ENCODE data around the gene AJAP1.

Gene AJAP1

DNA sequence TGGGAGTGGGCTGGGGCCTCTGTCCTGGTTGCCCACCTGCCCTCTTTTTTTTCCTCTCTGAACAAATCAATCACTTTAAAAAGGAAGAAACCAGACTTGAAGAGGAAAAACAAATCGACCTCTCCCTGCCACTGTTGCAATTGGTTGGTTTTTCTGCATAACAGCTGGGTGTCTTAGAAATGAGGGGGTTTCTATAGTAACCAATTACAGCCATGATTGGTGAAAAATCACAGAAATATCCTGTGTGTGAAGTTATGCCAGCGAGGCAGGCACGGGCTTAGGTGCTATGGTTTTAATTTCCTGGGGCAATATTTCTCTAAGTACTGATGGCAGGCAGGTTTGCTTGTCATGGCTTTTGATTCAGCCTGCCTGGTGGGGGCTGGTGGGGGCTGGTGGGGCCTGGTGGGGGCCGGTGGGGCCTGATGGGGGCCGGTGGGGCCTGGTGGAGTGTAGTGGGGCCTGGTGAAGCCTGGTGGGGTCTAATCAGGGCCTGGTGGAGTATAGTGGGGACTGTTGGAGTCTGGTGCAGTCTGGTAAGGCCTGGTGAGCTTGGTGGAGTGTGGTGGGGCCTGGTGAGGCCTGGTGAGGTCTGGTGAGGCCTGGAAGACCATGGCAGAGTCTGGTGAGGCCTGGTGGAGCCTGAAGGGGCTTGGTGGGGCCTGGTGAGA lies 54.6 kb downstream of the AJAP1 start:
- DNase-seq: no peak

DNA sequence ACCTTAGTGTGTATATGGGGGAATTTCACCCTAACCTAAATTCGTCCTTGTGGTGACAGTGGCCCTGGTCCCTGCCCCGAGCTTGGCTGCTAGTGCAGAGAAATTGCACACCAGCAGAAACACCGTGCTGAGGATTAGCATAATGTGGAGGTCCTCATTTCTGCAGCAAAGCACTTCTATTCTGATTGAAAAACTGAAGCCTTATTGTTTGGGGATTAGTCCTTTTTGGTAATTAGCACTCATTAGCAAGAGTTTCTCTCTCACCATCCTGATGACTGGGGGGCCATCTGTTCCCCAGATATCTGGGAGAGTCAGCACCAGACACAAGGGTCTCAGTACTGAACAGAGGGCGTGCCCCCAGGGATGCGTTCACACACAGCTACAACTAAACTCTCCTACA lies 55.2 kb downstream of the AJAP1 start:
- DNase-seq: no peak

DNA sequence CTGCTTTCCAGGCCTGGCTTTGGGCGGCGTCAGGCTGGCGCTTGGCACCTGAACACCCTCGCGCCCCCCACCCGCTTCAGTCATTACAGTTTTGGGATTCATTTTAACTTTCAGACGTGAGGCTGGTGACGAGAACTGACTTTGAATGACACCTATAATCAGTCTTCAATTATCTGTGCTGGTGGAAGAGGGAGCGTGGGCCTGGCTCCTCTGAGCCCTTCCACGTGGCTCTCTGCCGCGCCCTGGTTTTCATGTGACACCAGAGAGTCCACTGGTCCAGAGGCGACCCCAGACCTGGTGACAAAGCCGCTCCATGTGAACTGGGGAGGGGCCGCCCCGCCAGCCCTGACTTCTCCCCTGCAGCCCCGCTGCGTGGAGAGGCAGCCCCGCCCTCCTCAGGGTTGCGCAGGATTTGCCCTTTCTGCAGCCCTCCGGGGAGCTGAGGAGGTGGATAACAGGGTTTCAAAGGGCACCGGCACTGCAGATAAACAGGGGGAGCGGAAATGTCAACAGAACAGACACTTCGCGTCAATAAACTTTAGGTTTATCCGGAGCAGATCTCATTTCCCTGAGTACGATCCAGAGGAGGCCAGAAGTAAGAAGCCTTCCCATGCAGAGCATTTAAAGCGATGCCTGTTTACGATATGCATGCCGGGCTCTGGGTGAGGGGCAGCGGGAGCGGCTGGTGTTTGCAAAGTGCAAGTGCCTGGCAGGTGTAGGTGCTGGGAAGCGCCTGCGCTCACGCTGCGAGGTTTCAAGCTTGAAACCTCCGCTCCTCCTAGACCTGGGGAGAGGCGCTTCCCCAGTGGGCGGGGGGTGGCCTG lies 56.4 kb downstream of the AJAP1 start:
- DNase-seq: no peak

DNA sequence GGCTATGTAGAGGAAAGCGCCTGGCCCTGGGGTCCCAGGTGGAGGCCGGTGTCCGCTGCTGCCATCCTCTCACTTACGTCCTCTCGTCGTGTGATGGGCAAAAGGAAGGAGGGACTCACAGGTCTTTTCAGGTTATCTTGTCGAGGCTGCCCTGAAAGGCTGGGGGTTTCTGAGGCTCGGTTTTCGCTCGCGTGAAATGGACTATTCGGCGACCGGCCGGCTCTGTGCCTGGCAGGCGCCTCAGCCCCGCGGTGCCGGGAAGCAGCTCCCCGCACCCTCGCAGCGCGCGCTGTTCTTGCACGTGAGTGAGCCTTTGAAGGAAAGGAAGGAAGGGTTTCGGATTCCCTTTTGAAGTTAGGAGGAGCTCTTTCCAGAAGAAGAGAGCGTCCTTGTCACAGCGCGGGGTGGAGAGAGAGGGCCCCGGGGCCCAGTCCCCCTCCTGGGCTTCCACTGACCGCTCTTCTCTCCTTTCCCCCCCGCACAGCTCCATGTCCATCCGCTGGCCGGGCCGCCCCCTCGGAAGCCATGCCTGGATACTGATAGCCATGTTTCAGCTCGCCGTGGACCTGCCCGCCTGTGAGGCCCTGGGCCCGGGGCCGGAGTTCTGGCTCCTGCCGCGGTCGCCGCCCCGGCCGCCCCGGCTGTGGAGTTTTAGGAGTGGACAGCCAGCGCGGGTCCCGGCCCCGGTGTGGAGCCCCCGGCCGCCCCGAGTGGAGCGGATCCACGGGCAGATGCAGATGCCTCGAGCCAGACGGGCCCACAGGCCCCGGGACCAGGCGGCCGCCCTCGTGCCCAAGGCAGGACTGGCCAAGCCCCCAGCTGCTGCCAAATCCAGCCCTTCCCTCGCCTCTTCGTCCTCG lies 57.2 kb downstream of the AJAP1 start:
- DNase-seq: no peak

DNA sequence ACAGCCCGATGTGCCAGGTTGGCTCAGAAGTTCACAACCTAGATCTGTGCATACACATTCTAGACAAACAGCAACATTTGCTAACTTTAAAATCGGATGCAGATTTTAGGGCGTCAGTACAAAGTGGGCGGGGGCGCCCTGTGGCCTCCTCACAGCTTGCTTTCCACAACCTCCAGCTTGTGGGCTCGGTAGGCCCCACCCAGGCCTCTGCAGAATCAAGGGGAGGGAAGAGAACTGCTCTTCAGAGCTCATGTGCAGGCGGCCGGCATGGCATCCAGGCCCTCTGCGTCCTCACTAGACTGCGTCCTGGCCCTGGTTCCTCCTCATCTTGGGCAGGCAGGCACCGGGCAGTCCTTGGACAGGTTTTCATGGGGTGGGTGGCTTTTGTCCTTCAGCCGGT lies 59.3 kb downstream of the AJAP1 start:
- DNase-seq: no peak

DNA sequence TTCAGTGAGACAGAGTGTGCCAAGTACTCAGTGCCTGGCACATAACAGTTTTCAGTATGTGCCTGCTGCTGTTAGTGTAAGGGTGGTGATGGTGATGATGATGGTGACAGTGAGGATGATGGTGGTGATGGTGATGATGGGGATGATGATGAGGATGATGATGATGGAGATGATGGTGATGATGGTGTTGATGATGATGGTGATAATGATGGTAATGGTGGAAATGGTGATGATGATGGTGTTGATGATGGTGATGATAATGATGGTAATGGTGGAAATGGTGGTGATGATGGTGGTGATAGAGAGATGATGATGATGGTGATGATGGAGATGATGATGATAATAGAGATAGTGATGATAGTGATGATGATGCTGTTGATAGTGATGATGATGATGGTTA lies 62.0 kb downstream of the AJAP1 start:
- DNase-seq: no peak

DNA sequence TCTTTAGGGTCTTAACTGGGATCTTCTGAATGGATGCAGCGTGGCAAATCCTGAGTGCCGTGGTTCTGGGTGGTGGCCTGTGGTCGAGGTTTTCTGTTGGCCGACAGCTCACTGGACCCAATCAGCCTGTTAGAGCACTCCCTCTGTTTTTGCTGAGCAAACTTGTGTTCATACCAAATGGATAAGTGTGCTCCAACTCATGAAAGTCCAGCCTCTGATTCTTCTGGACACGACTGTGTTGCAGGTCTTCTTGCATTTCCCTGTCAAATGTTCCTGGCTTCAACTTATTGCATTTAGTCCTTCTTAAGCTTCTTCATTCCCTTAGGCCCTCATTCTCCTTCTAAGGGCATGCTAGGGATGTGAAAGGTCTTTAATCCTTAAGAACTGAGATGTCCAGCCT lies 63.7 kb downstream of the AJAP1 start:
- DNase-seq: no peak

DNA sequence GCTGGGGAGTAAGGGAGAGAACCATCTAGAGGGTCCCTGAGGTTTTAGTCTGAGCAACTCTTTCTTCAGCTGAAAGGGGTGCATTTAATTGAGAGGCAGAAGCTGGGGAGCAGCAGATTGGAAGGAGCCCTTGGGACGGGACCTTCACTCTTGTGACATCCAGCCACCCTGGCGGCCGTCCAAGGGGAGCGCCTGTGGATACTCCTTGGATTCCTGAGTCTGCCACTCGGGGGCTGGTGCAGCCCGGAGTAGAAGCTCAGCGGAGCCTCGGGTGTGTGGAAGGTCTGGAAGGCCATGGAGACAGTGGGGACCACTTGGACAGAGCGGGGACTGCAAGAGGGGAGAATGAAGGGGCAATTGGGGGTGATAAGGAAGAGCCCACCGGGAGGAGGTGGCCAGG lies 68.7 kb downstream of the AJAP1 start:
- no peak for DNase-seq

DNA sequence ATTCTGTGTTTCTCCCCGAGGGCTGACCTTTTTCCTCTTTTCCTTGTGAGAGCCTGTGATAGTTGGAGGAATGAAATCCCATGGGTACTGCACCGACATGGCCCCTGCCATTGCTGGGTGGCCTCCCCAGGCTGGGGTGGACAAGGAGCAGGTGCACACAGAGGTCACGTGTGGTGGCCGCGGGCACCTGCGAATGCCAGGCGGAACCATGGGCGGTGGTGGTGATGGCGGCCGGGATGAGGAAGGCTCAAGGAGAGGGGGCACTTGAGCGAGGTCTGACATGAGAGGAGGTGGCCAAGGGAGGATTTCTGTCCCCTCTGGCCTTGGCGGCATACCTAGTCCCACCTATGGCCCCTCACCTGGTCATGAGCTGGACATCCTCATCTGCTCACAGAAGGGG lies 69.6 kb downstream of the AJAP1 start:
- no peak for DNase-seq

DNA sequence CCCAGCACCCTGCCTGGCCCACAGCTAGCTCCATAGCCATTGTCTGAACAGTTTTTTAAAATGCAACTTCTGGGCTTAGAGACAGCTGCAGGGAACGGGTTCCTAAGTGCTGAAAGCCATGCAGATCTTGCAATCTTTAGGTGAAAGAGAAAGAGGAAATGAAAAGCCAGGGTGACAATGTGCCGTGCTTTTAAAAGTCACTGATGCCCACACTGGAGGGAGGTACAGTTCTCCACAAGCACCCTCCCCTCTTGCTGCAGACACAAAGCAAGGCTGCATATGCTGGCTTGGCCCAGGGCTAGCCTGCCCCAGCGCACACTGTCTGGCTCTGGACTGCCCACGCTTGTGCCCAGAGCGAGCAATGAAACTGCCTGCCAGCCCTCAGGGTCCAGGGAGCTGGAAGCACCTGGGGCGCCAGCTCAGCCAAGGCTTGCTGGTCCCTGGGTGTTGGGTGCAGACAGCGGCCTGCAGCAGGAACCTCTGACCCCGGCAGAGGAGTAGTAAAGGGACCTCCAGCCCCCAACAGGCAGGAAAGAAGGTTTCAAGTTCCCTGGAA lies 70.4 kb downstream of the AJAP1 start:
- DNase-seq: no peak

DNA sequence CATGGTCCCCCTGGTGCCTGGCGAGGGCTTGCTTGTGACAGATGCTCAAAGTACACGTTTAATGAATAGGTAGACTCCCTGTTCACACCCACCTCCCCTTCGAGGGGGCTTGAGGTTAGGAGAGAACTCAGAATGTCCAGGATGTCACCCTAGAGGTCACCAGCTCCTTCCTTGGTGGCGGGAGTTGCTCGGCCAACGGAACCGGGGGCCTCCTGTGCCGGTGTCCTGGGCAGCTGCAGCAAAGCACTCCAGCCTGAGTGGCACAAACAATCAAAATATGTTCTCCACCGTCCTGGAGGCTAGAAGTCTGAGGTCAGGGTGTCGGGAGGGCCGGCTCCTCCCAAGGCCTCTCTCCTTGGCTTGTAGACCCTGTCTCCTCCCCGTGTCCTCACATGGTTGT lies 71.0 kb downstream of the AJAP1 start:
- no peak for DNase-seq

DNA sequence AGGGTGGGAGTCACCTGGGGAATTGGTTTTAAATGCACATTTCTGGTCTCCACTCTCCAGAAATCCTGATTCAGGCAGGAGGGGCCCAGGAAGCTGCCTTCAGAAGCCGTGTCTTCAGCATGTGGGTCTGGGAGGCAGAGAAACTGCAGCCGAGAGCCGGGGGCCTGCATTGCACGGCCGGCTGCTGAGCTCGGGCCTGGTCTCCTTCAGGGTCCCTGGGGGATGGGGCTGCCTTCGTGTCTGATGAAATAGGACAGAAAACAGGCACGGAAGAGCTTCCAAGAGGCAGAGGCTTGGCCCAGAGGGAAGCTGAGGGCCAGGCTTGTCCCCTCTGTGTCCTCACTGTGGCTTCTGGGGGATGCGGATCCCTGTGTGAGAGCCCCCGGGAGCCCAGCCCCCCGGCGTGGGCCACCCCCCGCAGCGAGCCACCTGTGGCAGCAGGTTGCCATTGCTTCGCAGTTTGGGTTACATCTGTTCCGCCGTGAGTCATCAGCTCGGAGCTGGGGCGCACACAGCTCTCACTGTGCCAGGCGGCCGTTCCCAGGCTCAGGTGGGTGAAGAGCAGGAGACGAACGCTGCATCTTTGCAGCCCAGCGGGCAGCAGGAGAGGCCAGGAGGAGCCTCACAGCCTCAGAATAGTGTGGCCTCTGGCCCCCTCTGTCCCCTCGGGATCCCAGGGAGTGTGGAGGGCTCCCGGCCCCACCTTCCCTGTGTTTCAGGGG lies 72.4 kb downstream of the AJAP1 start:
- DNase-seq: no peak

DNA sequence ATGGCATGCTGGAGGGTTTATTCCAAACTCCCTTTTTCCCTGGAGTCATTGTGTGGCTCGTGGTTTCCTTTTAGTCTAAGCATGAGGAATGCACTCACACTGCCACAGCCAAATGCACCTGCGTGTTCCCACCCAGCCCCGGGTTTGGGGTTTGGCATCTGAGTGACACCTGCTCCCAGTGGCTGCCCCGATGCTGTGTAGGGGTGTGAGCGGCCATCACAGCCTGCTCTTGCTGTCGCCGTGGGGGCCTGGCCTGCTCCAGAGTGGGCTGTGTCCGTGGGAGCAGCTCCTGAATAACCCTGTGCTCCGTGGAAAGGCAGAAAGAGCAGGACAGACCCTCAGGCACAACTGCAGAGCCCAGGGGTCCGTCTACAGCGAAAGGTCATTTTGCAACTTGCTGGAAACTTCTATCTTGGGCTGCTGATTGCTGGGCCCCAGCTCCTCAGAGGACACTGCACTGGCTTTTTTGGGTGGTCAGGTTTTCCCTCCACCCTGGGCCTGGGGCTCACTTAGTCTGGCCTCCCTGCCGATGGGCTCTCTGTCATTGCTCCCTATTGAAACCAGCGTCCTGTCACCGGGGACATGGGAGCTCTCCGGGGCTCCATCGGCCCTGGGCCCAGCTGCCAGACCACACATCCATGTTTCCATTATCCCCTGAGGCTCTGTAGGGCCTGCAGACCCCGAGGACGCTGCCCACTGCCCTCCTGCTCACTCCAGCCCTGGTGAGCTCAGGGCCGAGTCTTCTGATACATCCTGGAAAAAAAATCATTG lies 74.1 kb downstream of the AJAP1 start:
- no peak for DNase-seq

DNA sequence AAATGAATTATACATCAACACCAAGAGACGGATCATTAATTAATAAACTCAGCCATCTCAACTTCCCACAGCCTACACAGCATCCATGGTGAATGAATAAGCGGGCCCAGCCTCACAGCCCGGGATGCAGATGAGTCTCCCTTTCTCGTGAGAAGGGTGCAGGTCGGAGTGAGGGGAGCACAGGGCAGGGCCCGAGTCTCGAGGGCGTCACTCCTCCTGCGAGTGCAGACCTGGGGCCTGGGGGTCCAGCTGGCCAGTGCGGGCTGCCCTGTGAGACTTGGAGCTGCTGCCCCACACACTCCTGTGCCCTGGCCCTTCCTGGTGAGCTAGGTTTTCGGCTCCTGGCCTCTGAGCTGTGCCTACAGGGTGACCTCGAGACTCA lies 74.7 kb downstream of the AJAP1 start:
- DNase-seq: no peak

DNA sequence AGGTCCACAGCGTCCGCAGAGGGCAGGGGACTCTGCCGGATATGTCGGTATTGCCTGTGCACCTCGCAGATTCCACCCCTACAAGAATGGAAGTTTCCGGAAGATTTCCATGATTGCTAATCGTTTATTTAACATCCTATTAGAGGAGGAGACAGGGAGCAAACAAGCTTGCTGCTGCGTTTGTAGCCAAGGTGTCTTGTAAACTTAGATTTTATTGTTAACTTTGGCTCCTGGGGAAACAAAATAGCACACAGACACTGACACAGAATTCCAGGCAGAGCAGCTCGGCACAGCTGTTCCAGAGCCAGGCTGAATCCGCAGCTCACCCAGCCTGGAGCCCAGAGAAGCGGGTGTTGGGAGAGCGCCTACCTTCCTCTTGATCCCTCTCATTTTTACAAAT lies 75.7 kb downstream of the AJAP1 start:
- DNase-seq: no peak

DNA sequence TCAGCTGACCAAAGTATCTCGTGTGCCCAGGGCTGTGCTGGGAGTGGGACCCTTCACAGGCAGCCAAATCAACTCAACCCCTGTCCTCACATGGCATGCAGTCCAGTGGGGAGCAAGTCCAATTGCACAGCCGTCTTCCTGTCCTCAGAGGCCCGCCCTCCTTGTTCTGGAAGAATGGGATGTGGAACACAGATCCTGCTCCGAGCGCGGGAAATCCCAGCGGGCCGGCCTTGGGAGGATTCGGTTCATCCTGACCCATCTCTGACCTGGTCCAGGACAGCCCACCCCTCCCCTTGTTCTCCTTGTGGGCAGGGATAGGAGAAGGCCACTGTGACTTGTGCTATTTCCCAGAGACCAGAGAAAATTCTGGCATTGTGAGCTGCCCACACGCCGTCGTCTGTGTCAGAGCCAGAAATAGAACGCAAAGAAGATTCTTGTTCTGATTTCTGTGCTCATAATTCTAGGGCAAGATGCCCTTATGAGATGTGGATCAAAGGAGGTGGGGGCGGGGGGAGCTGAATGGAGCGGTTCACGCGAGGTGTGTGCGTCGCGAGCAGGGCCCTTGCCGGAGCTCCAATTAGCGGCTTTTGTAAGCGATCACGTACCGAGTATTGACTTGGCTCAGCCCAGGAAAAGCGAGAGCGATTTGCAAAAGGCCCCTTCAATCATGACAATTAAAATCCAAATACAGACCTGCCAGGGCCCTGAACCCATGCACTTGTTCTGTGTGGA lies 79.2 kb downstream of the AJAP1 start:
- no peak for DNase-seq

DNA sequence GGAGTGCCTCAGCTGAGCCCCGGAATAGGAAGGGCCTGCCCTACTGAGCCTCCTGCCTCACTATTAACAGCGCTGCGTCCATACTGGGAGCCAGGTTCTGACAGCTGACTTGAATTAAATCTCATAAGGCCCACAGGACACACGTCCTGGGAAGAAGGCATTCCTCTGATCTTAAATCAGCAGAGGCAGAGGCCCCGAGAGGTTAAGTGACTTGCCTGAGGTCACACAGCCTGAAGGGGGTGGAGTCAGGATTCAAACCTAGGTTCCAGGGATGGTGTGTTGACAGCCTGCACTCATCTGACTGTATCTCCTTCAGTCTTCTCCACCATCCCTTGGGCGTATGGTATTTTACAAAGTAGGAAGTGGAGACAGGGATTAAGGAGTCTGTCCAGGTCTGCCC lies 79.8 kb downstream of the AJAP1 start:
- DNase-seq: no peak

DNA sequence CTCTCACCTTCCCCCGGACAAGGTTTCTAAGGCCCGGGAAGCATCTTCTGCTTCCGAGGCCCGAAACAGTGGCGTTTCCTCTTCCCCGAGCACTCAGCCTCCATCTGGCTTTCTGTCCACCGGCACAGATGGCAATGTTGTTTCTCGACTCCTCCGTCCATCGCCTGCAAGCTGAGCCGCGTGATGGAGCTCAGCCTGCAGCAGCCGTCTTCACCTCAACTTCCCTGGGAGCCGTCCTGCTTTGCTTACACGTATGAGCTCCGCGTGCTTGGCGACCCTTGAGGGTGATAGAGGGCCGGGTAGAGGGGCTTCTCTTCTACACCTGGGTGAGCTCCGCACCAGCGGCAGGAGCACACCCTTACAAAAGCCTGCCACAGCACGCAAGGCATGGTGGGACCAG lies 80.4 kb downstream of the AJAP1 start:
- DNase-seq: no peak

DNA sequence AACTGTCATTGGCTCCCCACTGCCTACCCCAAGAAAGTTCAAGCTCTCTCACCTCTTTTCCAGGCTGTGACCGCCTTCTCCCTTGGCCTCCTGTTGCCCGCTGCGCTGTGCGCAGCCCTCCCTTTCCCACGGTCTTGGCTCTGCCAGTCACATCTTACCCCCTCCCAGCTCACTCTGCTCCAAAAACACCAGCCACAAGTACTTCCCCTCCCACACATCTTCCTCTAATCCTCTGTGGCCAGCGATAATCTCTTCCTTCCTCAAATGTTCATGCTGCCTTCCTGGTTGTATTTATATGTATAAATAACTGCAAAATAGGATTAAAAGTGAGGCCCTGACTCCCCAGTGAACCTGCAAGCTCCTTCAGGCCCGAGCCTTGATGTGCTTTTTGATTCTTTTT lies 81.8 kb downstream of the AJAP1 start:
- peak; percentile 65 for DNase-seq

DNA sequence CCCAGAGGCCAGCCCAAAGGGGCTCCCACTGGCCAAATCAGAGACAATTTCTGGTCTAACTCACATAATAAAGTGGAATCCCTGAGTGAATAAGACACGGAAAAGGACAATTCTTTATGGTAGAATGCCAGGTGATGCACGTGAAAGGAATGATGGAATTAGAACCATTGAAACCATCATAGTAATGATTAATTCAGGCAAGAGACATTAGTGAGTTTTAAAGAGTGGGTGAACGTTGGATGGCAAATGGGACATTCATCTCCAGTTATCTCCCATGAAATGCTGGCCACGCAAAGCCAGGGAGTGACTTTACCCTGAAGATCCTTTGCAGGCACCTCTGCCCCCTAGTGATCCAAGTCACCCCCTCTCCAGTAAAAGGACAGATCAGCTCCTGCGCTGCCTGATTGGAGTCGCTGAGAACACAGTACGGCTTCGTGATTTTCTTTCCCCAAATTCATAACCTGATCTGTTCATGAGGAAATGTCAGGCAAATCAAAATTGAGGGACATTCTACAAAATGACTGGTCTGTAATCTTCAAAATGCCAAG lies 87.5 kb downstream of the AJAP1 start:
- no peak for DNase-seq
